ENCODE measurements around the gene DCLRE1C. TPM values are rescaled to one million over a fixed set of nuclear protein-coding genes. Genes with fewer than 3 reads are reported as not detected.

Gene DCLRE1C
- total and polyA plus RNA-seq, 11 donors = 2.0 to 9.6 (median 5.3) TPM

- Histone ChIP-seq H3K9me3 (no peaks in the 10 kb centered on the region), H3K27me3 (no peaks in the 10 kb centered on the region), H3K27ac (no peak overlapping the region), H3K4me1 (no peaks in the 10 kb centered on the region), H3K4me3 (no peak overlapping the region), H3K36me3 (peaks cover 0 to 100% (median 93%) of the 10 kb centered on the region in 9 donors)
- DNase-seq (no peak), ATAC-seq (no peak)
- WGBS, 4 donors = 94 to 97% (median 96%) methylated on average over 10 of the region's 10 CpGs
- no peak for TF ChIP-seq POLR2A (IDR thresholded peaks at IDR 0.05)
- TF ChIP-seq, protein P1, sequence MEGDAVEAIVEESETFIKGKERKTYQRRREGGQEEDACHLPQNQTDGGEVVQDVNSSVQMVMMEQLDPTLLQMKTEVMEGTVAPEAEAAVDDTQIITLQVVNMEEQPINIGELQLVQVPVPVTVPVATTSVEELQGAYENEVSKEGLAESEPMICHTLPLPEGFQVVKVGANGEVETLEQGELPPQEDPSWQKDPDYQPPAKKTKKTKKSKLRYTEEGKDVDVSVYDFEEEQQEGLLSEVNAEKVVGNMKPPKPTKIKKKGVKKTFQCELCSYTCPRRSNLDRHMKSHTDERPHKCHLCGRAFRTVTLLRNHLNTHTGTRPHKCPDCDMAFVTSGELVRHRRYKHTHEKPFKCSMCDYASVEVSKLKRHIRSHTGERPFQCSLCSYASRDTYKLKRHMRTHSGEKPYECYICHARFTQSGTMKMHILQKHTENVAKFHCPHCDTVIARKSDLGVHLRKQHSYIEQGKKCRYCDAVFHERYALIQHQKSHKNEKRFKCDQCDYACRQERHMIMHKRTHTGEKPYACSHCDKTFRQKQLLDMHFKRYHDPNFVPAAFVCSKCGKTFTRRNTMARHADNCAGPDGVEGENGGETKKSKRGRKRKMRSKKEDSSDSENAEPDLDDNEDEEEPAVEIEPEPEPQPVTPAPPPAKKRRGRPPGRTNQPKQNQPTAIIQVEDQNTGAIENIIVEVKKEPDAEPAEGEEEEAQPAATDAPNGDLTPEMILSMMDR (IDR thresholded peaks at IDR 0.05) = no peak
- intact Hi-C loops (cut with DNase I) = no loop called here
Observed at GRCh38 chr10:14930610-14931009, 23.3 kb downstream of the DCLRE1C start.

GRCh38 chr10:14926722-14927416 lies 27.0 kb downstream of the DCLRE1C start:
- WGBS, 4 donors = 91 to 98% (median 93%) methylated on average over 13 of the region's 13 CpGs
- H3K36me3 ChIP-seq = peaks cover 0 to 100% (median 92%) of the 10 kb centered on the region in 9 donors
- ATAC-seq = no peak

DNA sequence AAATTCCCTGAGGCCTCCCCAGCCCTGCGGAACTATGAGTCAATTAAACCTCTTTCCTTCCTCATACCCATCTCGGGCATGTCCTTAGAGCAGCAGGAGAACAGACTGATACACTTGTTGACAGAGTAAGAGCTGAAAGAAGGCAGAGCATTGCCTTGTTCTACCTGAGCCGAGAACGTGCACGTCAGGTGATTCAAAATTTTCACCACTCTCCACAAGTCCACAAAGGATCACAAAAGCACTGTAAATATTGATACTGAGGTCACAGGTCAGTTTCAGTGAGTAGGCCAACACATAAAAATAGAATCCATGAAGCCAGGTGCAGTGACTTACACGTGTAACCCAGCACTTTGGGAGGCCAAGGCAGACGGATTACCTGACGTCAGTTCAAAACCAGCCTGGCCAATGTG lies 27.8 kb downstream of the DCLRE1C start:
- Histone ChIP-seq H3K9me3 (no peaks in the 10 kb centered on the region), H3K27me3 (no peaks in the 10 kb centered on the region), H3K36me3 (peaks cover 0 to 100% (median 92%) of the 10 kb centered on the region in 9 donors), H3K4me3 (no peak overlapping the region), H3K27ac (no peak overlapping the region), H3K4me1 (no peaks in the 10 kb centered on the region)
- TF ChIP-seq, protein P1 (IDR thresholded peaks at IDR 0.05) = no peak
- no peak for TF ChIP-seq POLR2A (IDR thresholded peaks at IDR 0.05)
- no peak for ATAC-seq
- 91 to 96% (median 93%) methylated on average over 8 of the region's 8 CpGs for WGBS, 4 donors
- intact Hi-C loops (cut with DNase I) = no loop called here
- DNase-seq = no peak

More at GRCh38 chr10:14926722-14927416, 27.0 kb downstream of the DCLRE1C start:
- intact Hi-C loops (cut with DNase I) = no loop called here
- DNase-seq = no peak
- TF ChIP-seq POLR2A (IDR thresholded peaks at IDR 0.05) = no peak
- TF ChIP-seq, protein P1 (IDR thresholded peaks at IDR 0.05) = no peak
- no peak overlapping the region for H3K4me3 ChIP-seq
- no peaks in the 10 kb centered on the region for H3K4me1 ChIP-seq
- no peaks in the 10 kb centered on the region for H3K27me3 ChIP-seq
- peak overlapping the region in 2 of 12 donors; percentile 2 to 32 for H3K27ac ChIP-seq
- no peaks in the 10 kb centered on the region for H3K9me3 ChIP-seq

- WGBS, 4 donors = 98 to 99% (median 98%) methylated on average over 2 of the region's 2 CpGs
Observed at GRCh38 chr10:14925268-14925667, 28.6 kb downstream of the DCLRE1C start.

More at GRCh38 chr10:14925268-14925667, 28.6 kb downstream of the DCLRE1C start:
- Histone ChIP-seq H3K4me3 (no peak overlapping the region), H3K4me1 (no peaks in the 10 kb centered on the region), H3K36me3 (peaks cover 0 to 100% (median 93%) of the 10 kb centered on the region in 9 donors), H3K27me3 (no peaks in the 10 kb centered on the region), H3K9me3 (no peaks in the 10 kb centered on the region), H3K27ac (no peak overlapping the region)
- intact Hi-C loops (cut with DNase I) = no loop called here
- TF ChIP-seq POLR2A (IDR thresholded peaks at IDR 0.05) = no peak
- TF ChIP-seq, protein P1 (IDR thresholded peaks at IDR 0.05) = no peak
- ATAC-seq = no peak
- no peak for DNase-seq
